GM18873 (cell line): ENCODE results near the gene TOM1.

Source experiments
- ATAC-seq: cut with Tn5 transposase; IDR thresholded peaks from one replicate; pipeline ENCODE4 v1.9.1; 2021; ENCODE audit warnings: mild to moderate bottlenecking, moderate library complexity, moderate number of reproducible peaks; ENCODE audit not compliant: unreplicated experiment, low FRiP score

Gene TOM1

GRCh38 chr22:35299673-35300499, at the start of gene TOM1:
TOM1 (plus strand) TSS chr22:35299894; CDS start chr22:35299929, 35 bp downstream.
- peak; percentile 95 for ATAC-seq

DNA sequence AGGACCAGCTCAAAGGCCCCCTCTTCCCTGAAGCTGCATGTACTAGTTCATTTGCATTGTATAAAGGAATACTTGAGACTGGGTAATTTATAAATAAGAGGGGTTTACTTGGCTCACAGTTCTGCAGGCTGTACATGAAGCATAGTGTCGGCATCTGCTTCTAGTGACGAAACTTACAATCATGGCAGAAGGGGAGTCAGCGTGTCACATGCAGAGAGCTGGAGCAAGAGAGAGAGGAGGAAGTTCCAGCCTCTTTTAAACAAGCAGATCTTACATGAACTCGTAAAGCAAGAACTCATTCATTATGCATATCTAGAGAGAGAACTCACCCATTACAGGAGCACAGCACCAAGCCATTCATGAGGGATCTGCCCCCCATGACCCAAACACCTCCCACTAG, 49.5 kb upstream of the TOM1 start:
- ATAC-seq = no peak

- ATAC-seq = no peak
Measured at GRCh38 chr22:35253946-35254345, 45.7 kb upstream of the TOM1 start.

- peak; percentile 4 for ATAC-seq
Measured at GRCh38 chr22:35257002-35257320, 42.7 kb upstream of the TOM1 start.

DNA sequence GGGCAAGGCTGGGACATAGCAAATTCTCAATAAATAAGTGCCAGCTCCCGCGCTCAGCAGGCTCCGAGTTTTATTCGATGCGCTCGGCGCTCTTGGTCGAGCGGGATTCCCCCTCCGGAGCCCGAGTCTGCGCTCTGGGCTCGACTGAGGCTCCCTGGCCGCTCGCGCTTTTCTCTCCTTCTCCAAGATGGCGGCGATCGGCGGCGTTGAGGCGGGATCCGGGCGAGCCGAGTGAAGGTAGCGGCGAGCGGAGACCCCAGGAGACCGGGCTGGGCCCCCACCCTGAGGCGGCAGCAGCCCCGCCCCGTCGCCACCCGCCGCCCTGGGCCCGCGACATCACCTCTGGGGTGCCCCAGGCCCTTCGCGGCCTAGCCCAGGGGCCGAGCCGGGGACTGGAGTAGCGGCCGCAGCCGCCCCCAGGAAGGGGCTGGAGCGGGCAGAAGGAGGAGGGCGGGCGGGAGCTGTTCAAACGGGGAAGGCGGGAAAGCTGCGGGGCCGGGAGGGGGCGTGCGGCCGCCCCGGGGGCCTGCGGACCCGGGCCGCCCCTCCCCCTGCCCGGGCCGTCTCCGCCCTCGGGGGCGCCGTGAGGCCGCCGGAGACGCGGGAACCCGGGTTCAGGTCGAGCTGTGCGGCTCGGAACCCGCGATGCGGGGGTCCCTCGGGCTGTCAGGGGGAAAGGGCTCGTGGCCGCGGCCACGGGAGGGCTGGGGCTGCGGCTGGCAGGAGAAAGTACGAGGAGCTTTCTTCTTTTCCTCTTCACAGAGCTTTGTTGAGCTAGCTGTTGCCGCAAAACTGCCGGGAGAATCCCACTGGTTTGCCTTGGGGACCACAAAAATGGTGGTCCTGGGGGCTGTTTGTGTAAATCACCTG, 42.1 kb upstream of the TOM1 start, which contains the start of gene HMGXB4:
Gene HMGXB4, plus strand, starts transcription at position 173 of the 870 bp plus-strand sequence. CDS start 4,898 bp downstream, outside the sequence.
- peak; percentile 77 for ATAC-seq

DNA sequence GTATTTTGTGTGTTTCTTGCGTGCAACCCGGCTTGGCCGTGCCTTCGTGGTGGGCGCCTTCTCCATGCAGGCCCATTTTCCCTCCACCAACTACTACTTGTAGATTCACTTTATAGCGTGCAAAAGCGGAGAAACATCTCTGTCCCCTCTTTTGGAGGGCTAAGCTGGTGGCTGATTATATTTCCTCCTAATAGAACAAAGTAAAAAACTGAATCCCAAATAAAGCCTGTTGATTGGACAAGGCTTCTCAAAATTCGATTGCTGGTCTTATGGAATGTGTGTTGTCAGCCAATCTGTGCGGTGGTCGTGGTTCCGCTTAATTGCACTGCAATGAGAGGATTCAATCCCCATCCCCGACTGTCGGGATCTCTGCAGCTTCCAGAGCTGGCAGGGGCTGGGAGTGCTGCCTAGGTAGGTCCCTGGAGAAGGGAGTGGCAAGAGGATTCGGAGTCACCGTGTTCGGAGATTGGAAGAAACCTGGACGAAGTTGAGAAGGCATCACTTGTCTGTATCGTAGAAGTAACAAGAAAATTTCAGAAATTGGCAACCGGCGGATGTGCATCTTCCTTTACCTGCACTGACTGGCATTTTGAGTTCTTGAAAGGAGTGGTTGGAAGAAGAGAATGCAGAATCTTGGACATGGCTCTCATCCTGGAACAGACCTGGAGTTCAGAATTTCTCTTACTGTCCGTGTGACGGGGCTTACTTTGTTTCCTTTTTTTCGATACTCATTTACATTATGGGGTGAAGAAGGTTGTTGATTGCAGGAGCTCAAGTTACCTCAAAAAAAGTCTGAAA, 41.3 kb upstream of the TOM1 start:
- no peak for ATAC-seq

DNA sequence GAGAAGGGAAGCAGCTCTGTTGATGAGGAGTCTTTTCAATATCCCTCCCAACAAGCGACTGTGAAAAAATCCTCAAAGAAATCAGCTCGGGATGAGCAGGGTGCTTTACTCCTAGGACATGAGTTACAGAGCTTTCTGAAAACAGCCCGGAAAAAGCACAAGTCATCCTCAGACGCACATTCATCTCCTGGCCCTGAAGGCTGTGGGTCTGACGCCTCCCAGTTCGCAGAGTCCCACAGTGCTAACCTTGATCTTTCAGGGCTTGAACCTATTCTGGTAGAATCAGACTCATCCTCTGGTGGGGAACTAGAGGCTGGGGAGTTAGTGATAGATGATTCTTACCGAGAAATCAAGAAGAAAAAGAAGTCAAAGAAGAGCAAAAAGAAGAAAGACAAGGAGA, 34.7 kb upstream of the TOM1 start:
- ATAC-seq = no peak

DNA sequence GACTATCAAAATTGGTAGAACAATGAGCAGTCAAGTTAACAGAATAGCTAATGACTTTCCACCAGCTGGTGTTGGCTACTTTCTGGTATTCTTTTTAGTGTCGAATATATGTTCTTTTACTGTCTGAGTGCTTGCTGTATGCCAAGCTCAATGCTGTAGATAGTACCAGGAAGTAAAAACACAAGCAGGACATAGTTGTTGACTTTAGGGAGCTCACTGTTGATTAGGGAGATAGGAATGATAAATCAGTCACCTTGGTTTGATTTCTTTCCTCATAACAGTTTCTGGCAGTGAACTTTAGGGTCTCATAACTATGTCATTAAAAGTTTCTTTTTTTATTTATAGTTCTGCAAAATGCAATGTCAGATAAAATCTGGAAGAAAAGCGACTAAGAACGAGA, 33.4 kb upstream of the TOM1 start:
- ATAC-seq = no peak

GRCh38 chr22:35269630-35270029, 30.1 kb upstream of the TOM1 start:
- ATAC-seq = no peak

- ATAC-seq = no peak
Measured at GRCh38 chr22:35274154-35274871, 25.4 kb upstream of the TOM1 start.

GRCh38 chr22:35275580-35275979, 24.1 kb upstream of the TOM1 start:
- no peak for ATAC-seq

GRCh38 chr22:35276019-35276418, 23.7 kb upstream of the TOM1 start:
- no peak for ATAC-seq

- no peak for ATAC-seq
Measured at GRCh38 chr22:35288116-35288515, 11.6 kb upstream of the TOM1 start.

DNA sequence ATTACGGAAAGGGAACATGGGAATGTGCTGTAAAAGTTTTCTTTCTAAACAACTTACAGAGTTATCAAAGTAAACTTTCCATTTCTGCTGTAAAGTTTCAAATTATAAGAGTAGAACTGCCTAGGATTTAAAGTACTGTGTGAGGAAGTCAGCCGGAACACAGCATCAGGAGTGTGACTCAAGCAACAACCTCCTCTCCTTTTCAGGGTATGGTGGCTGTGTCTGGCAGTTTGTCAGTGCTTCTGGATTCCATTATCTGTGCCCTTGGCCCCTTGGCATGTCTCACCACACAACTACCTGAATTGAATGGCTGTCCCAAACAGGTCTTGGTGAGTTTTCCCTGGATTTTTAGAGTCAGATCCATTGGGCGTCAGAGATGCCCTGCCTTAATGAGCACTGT, 6.9 kb upstream of the TOM1 start:
- no peak for ATAC-seq

GRCh38 chr22:35296051-35296450, 3.6 kb upstream of the TOM1 start:
- no peak for ATAC-seq

GRCh38 chr22:35299217-35299672, 449 bp upstream of the TOM1 start:
- peak; percentile 14 for ATAC-seq

DNA sequence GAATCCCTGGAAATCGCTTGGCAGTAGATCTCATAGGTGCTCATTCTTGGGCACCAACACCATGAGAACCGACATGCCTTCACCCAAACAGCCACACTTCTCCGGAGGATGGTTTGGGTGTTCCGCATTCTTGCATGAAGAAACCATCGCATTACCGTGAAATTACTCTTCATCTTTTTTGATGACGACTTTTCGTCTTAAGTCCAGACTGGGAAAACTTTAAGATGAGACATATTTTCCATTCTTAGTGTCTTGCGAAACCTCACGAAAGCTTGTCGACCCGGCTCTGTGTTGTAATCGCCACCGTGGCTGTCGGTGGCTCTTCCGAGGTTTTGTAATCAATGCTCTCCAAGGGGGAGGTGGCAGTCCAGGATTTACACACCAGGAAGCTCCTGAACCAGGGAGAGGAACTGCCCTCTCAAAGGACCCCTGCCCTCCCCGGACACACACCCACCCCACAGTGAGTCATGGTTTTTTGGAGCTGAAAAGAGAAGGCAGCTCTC, 1.7 kb downstream of the TOM1 start:
- no peak for ATAC-seq

GRCh38 chr22:35303029-35303624, 3.4 kb downstream of the TOM1 start:
- ATAC-seq = no peak

DNA sequence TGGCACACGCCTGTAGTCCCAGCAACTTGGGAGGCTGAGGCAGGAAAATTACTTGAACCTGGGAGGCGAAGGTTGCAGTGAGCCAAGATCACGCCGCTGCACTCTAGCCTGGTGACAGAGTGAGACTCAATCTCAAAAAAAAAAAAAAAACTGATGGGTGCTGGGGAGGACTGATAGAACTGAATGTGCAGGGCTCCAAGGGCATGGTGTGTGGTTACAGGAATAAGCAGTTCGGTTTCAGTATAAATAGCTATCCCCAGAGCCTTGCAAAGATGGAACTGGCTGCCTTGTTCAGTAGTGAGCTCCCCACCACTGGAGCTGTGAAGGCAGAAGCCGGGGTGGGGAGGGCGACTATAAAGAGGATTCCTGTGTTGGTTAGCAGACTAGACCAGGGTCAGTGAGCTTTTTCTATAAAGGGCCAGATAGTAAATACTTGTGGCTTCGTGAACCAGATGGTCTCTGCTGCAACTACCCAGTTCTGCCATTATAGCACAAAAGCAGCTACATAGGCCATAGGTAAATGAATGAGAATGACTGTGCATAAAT, 5.9 kb downstream of the TOM1 start:
- ATAC-seq = no peak
